Hepatocyte (in vitro differentiated cells): ENCODE results near the gene KLF13. TPM values are rescaled to one million over a fixed set of nuclear protein-coding genes. Genes with fewer than 3 reads are reported as not detected.

Source experiments
- DNase-seq: peaks from one replicate; pipeline ENCODE4 v3.0.0-alpha.2; 2016; ENCODE audit warnings: low spot score
- H2AFZ ChIP-seq: fragments of 200-600 bp; sonication (generic); 2 replicates; pipeline ENCODE4 v1.6.0; 2016; ENCODE audit warnings: antibody characterized with exemption, mild to moderate bottlenecking
- H3K27ac ChIP-seq: fragments of 200-600 bp; sonication (generic); 2 replicates; pipeline ENCODE4 v1.5.1; 2016; ENCODE audit warnings: mild to moderate bottlenecking
- H3K27me3 ChIP-seq: fragments of 200-600 bp; sonication (generic); 2 replicates; pipeline ENCODE4 v1.6.1; 2016
- H3K36me3 ChIP-seq: fragments of 200-600 bp; sonication (generic); replicated peaks from 2 replicates; pipeline ENCODE4 v1.5.1; 2016; ENCODE audit warnings: low read depth; ENCODE audit not compliant: insufficient read depth
- H3K4me1 ChIP-seq: fragments of 200-600 bp; sonication (generic); 2 replicates; pipeline ENCODE4 v1.5.1; 2016; ENCODE audit warnings: mild to moderate bottlenecking, moderate library complexity; ENCODE audit not compliant: insufficient read depth
- H3K4me2 ChIP-seq: fragments of 200-600 bp; sonication (generic); 2 replicates; pipeline ENCODE4 v1.6.0; 2016
- H3K4me3 ChIP-seq: fragments of 200-600 bp; sonication (generic); 2 replicates; pipeline ENCODE4 v1.5.1; 2016; ENCODE audit warnings: mild to moderate bottlenecking
- H3K79me2 ChIP-seq: fragments of 200-600 bp; sonication (generic); 2 replicates; pipeline ENCODE4 v1.6.0; 2017; ENCODE audit warnings: mild to moderate bottlenecking
- H3K9me2 ChIP-seq: fragments of 200-600 bp; sonication (generic); replicated peaks from 2 replicates; pipeline ENCODE4 v1.6.0; 2017; ENCODE audit warnings: mild to moderate bottlenecking; ENCODE audit not compliant: insufficient read depth
- H3K9me3 ChIP-seq: fragments of 200-600 bp; sonication (generic); 2 replicates; pipeline ENCODE4 v1.5.1; 2016; ENCODE audit warnings: low read depth, mild to moderate bottlenecking
- H4K20me1 ChIP-seq: fragments of 200-600 bp; sonication (generic); 2 replicates; pipeline ENCODE4 v1.6.0; 2016; ENCODE audit warnings: mild to moderate bottlenecking; ENCODE audit not compliant: insufficient read depth, poor library complexity, severe bottlenecking
- EZH2 ChIP-seq: fragments of 200-600 bp; sonication (generic); IDR thresholded peaks from 2 replicates; pipeline ENCODE4 v1.6.1; 2016; ENCODE audit warnings: antibody characterized with exemption, mild to moderate bottlenecking, borderline replicate concordance
- EZH2phosphoT487 ChIP-seq: fragments of 200-600 bp; sonication (generic); IDR thresholded peaks from one replicate; pipeline ENCODE4 v1.6.1; 2018; ENCODE audit warnings: antibody characterized with exemption, mild to moderate bottlenecking, low read depth, moderate library complexity; ENCODE audit not compliant: unreplicated experiment, severe bottlenecking
- WGBS: methylation state at CpG from one replicate; pipeline ENCODE4 v1.1.6; 2016; ENCODE audit warnings: low lambda C conversion rate; ENCODE audit errors: missing lambda C conversion rate; 5-methylcytosine and 5-hydroxymethylcytosine counted together
- polyA plus RNA-seq: library from polyadenylated mRNA; unstranded; fragments of >200 nt; fragmentation: Nextera tagmentation; extraction: Ambion mirVana; gene quantifications from 2 replicates; pipeline ENCODE4 v1.2.1, GENCODE V29; 2016
- total RNA-seq: library from RNA; depleted of rRNA; stranded (reverse); fragments of >200 nt; gene quantifications from 2 replicates; pipeline ENCODE4 v1.2.3, GENCODE V29; 2014
- TF ChIP-seq, protein P1 (sequence below): fragments of 200-600 bp; sonication (generic); IDR thresholded peaks from 2 replicates; pipeline ENCODE4 v1.5.1; 2016; ENCODE audit warnings: antibody characterized with exemption, mild to moderate bottlenecking; ENCODE audit not compliant: poor library complexity

Gene KLF13
- total and polyA plus RNA-seq, 2 experiments from 2014 or later, result 32.7 to 51.2 TPM

DNA sequence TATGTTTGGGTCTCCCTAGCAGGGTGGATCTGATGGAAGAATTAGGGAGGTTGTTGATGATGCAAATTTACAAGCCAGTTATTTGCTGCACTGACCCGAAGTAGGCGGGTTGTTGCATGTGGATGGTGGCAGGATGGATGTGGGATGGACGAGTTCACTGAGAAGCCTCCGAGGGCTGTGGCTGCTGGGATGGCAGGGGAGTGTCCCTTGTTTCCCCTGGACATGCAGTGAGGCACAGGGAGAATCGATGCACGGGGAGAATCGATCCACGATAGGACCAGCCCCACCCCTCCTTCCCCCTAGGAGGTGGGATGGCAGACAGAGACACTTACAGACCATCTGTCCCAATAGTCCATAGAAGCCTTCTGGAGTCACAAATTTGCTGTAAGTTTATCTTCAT lies 31.0 kb upstream of the KLF13 start:
- TF ChIP-seq EZH2phosphoT487 (no peak), EZH2 (no peak)
- TF ChIP-seq, protein P1, sequence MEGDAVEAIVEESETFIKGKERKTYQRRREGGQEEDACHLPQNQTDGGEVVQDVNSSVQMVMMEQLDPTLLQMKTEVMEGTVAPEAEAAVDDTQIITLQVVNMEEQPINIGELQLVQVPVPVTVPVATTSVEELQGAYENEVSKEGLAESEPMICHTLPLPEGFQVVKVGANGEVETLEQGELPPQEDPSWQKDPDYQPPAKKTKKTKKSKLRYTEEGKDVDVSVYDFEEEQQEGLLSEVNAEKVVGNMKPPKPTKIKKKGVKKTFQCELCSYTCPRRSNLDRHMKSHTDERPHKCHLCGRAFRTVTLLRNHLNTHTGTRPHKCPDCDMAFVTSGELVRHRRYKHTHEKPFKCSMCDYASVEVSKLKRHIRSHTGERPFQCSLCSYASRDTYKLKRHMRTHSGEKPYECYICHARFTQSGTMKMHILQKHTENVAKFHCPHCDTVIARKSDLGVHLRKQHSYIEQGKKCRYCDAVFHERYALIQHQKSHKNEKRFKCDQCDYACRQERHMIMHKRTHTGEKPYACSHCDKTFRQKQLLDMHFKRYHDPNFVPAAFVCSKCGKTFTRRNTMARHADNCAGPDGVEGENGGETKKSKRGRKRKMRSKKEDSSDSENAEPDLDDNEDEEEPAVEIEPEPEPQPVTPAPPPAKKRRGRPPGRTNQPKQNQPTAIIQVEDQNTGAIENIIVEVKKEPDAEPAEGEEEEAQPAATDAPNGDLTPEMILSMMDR, result no peak
- no peaks in the 10 kb centered on the region for H3K27me3 ChIP-seq
- WGBS, result 83% methylated on average over 8 of the region's 8 CpGs
- no peaks in the 10 kb centered on the region for H3K9me3 ChIP-seq
- no peak overlapping the region for H2AFZ ChIP-seq
- H3K4me1 ChIP-seq, result peaks cover 18% of the 10 kb centered on the region
- no peaks in the 10 kb centered on the region for H3K36me3 ChIP-seq
- no peak overlapping the region for H3K4me2 ChIP-seq
- peak overlapping the region; percentile 51 for H3K27ac ChIP-seq
- no peak for DNase-seq
- H3K79me2 ChIP-seq, result no peaks in the 10 kb centered on the region
- H4K20me1 ChIP-seq, result no peaks in the 10 kb centered on the region
- H3K4me3 ChIP-seq, result no peak overlapping the region
- no peaks in the 10 kb centered on the region for H3K9me2 ChIP-seq

- H3K9me3 ChIP-seq, result no peaks in the 10 kb centered on the region
- no peaks in the 10 kb centered on the region for H3K79me2 ChIP-seq
- no peaks in the 10 kb centered on the region for H4K20me1 ChIP-seq
- whole genome bisulfite sequencing, result 79% methylated on average over 3 of the region's 3 CpGs
- peak overlapping the region; percentile 50 for H3K4me2 ChIP-seq
- peak overlapping the region; percentile 51 for H3K27ac ChIP-seq
- H3K4me3 ChIP-seq, result no peak overlapping the region
- H3K36me3 ChIP-seq, result no peaks in the 10 kb centered on the region
- TF ChIP-seq, protein P1, result no peak
- TF ChIP-seq EZH2phosphoT487 (no peak), EZH2 (no peak)
- no peaks in the 10 kb centered on the region for H3K27me3 ChIP-seq
- no peak overlapping the region for H2AFZ ChIP-seq
- no peaks in the 10 kb centered on the region for H3K9me2 ChIP-seq
- H3K4me1 ChIP-seq, result peaks cover 18% of the 10 kb centered on the region
- DNase-seq, result no peak
Measured at GRCh38 chr15:31296219-31296645, 30.4 kb upstream of the KLF13 start.

GRCh38 chr15:31296646-31297574 lies 29.7 kb upstream of the KLF13 start:
- Histone ChIP-seq H3K27ac (peak overlapping the region; percentile 63), H3K9me3 (no peaks in the 10 kb centered on the region), H3K27me3 (no peaks in the 10 kb centered on the region), H4K20me1 (no peaks in the 10 kb centered on the region), H3K4me3 (no peak overlapping the region), H3K9me2 (no peaks in the 10 kb centered on the region), H3K4me1 (peaks cover 18% of the 10 kb centered on the region), H3K79me2 (no peaks in the 10 kb centered on the region), H2AFZ (no peak overlapping the region), H3K36me3 (no peaks in the 10 kb centered on the region), H3K4me2 (peak overlapping the region; percentile 50)
- no peak for TF ChIP-seq EZH2phosphoT487
- TF ChIP-seq, protein P1, result no peak
- no peak for TF ChIP-seq EZH2
- peak; percentile 74 for DNase-seq
- WGBS, result 44% methylated on average over 13 of the region's 13 CpGs
